Coronary artery (tissue), 2 donors: ENCODE results near the gene CBX8.
"Not testable (repeated sequence)": the region's sequence is repeated elsewhere in the genome, so short reads cannot be mapped to it uniquely, and the experiment has no call there.

Experiments used
- DNase-seq: peaks from one replicate; pipeline ENCODE4 v3.0.0-alpha.2; 2017; ENCODE audit warnings: low spot score
- H3K27ac ChIP-seq, 2 donors: fragments of 200-600 bp; sonication (generic); one replicate each; pipeline ENCODE4 v1.5.1; 2016 to 2019
- H3K4me3 ChIP-seq: fragments of 200-600 bp; sonication (generic); 2 replicates; pipeline ENCODE4 v1.5.1; 2016; ENCODE audit warnings: mild to moderate bottlenecking, moderate library complexity
- CTCF ChIP-seq: fragments of 200-600 bp; sonication (generic); IDR thresholded peaks from one replicate; pipeline ENCODE4 v1.5.1; 2019; ENCODE audit warnings: antibody characterized with exemption

The CBX8 gene

DNA sequence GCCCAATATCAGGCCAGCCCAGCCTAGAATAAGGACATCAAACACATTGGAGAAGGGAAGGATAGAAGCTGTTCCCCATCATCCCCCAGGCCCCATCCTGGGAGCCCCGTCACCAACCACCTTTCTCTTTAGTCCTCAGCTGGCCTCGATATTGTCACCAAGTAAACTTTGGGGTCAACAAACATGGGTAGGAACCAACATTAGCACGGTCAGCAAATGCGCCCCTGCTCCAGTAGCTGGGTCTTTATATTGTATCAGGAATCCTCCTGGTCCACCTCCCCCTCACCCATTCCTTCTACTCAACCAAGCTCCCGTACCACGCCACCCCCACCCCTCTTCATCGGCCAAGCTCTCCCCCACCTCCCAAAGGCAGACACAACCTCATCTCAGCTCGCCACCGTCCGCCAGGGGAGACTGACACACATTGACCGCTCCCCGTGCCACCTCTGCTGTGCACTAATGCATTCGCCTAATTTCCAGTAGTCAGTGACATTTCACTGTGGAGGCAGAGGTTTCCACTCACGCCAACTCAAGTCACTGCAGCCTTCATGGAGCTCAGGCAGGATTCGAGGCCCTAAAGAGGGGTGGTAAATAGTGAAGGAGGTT is 39.6 kb downstream of the CBX8 start:
- H3K27ac ChIP-seq: no peak overlapping the region
- no peak for DNase-seq
- H3K4me3 ChIP-seq: no peak overlapping the region
- TF ChIP-seq CTCF: no peak

GRCh38 chr17:79755591-79755990 is 41.3 kb downstream of the CBX8 start:
- H3K27ac ChIP-seq: no peak overlapping the region
- DNase-seq: no peak
- no peak for TF ChIP-seq CTCF
- no peak overlapping the region for H3K4me3 ChIP-seq

DNA sequence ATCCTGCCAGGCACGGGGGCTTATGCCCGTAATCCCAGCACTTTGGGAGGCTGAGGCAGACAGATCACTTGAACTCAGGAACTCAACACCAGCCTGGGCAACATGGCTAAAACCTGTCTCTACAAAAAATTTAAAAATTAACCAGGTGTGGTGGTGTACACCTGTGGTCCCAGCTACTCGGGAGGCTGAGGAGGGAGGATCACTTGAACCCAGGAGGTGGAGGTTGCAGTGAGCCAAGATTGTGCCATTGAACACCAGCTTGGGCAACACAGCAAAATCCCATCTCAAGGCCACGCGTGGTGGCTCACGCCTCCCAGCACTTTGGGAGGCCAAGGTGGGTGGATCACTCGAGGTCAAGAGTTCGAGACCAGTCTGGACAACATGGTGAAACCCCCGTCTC is 42.0 kb downstream of the CBX8 start:
- H3K4me3 ChIP-seq, H3K27ac ChIP-seq, DNase-seq: not testable (repeated sequence)

GRCh38 chr17:79754370-79754769 is 42.5 kb downstream of the CBX8 start:
- no peak for TF ChIP-seq CTCF
- no peak overlapping the region for H3K4me3 ChIP-seq
- no peak for DNase-seq
- no peak overlapping the region for H3K27ac ChIP-seq

GRCh38 chr17:79752175-79752574 is 44.7 kb downstream of the CBX8 start:
- no peak for DNase-seq
- Histone ChIP-seq H3K27ac (no peak overlapping the region), H3K4me3 (no peak overlapping the region)
- no peak for TF ChIP-seq CTCF

- no peak for DNase-seq
- no peak for TF ChIP-seq CTCF
Measured at GRCh38 chr17:79750650-79751545, 46.0 kb downstream of the CBX8 start.

DNA sequence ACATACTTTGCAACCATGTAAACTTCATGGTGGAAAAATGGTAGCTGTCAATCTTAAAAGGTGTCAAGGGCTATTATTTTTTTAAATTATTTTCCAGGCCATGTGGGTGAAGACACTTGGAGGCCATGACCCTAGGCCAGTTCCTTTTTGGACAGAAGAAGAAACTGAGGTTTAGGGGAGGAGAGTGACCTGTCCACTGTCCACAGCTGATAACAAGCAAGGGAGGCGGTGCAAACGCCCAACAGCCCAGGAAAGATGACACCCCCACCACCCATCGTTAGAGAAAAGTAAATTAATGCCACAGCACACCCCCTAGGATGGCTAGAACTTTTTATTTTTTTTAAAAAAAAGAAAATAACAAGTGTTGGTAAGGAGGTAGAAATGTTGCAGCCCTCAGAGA is 46.9 kb downstream of the CBX8 start:
- no peak for TF ChIP-seq CTCF
- DNase-seq: no peak
- H3K4me3 ChIP-seq: no peak overlapping the region
- H3K27ac ChIP-seq: no peak overlapping the region

More at GRCh38 chr17:79750650-79751545, 46.0 kb downstream of the CBX8 start:
- no peak overlapping the region for H3K4me3 ChIP-seq
- no peak overlapping the region for H3K27ac ChIP-seq
